ENCODE measurements around the gene PACSIN2.

GRCh38 chr22:42895541-42895981, 119.4 kb downstream of the PACSIN2 start:
- TF ChIP-seq POLR2AphosphoS5 (IDR thresholded peaks at IDR 0.05; ENCODE audit: insufficient read depth in 1 of 2, low read depth in 1 of 2) (no peak), CTCF (IDR thresholded peaks at IDR 0.05) (no peak), POLR2A (IDR thresholded peaks at IDR 0.05) (no peak)
